H54 (cell line): ENCODE results near the gene RXFP4.
A peak's percentile ranks its signal among the peaks of the same experiment; 100 is the strongest.

ENCODE experiments used
- DNase-seq: peaks from one replicate; pipeline ENCODE4 v3.0.0; 2011; ENCODE audit warnings: low spot score, mixed read lengths; ENCODE audit not compliant: insufficient read length
- FAIRE-seq: peaks from 3 replicates; lab custom pipeline; 2011; peaks lifted over from hg19 to GRCh38; lab: Jason Lieb, UNC
- POLR2A ChIP-seq: IDR thresholded peaks from 2 replicates; pipeline ENCODE4 v1.6.1; 2011; ENCODE audit warnings: low read depth, mild to moderate bottlenecking, low read length

RXFP4 gene

GRCh38 chr1:155973723-155974122, 32.3 kb downstream of the RXFP4 start:
- FAIRE-seq (no peak), DNase-seq (no peak)
- TF ChIP-seq POLR2A: no peak

GRCh38 chr1:155974208-155975115, 33.0 kb downstream of the RXFP4 start:
- TF ChIP-seq POLR2A: no peak
- DNase-seq: no peak
- FAIRE-seq: no peak

- FAIRE-seq: no peak
Observed at GRCh38 chr1:155975375-155976061, 34.1 kb downstream of the RXFP4 start.

GRCh38 chr1:155976062-155976912, 34.8 kb downstream of the RXFP4 start:
- FAIRE-seq (no peak), DNase-seq (peak; percentile 59)
- no peak for TF ChIP-seq POLR2A

More at GRCh38 chr1:155975375-155976061, 34.1 kb downstream of the RXFP4 start:
- no peak for TF ChIP-seq POLR2A
- no peak for DNase-seq

- no peak for FAIRE-seq
- no peak for TF ChIP-seq POLR2A
- no peak for DNase-seq
Observed at GRCh38 chr1:155976913-155977689, 35.7 kb downstream of the RXFP4 start.

GRCh38 chr1:155977690-155978324, 36.4 kb downstream of the RXFP4 start:
- TF ChIP-seq POLR2A: peak; percentile 28; the same call in 1 of the 2 replicates
- no peak for DNase-seq
- FAIRE-seq: no peak

- FAIRE-seq (no peak), DNase-seq (peak; percentile 81)
- peak; percentile 74 for TF ChIP-seq POLR2A
Observed at GRCh38 chr1:155978325-155978972, 37.0 kb downstream of the RXFP4 start, which contains the start of gene ARHGEF2. Gene ARHGEF2, minus strand, starts transcription at chr1:155978547. Its CDS starts 120 bp downstream, at chr1:155978427.

- FAIRE-seq (no peak), DNase-seq (no peak)
- no peak; the same call in 1 of the 2 replicates for TF ChIP-seq POLR2A
Observed at GRCh38 chr1:155978973-155979429, 37.6 kb downstream of the RXFP4 start.

- DNase-seq (no peak), FAIRE-seq (no peak)
- TF ChIP-seq POLR2A: no peak
Observed at GRCh38 chr1:155979597-155980343, 38.3 kb downstream of the RXFP4 start.

- DNase-seq (peak; percentile 61), FAIRE-seq (no peak)
- TF ChIP-seq POLR2A: no peak
Observed at GRCh38 chr1:155981266-155982088, 40.0 kb downstream of the RXFP4 start.
